ENCODE measurements around the gene YJEFN3. TPM values are rescaled to one million over a fixed set of nuclear protein-coding genes. Genes with fewer than 3 reads are reported as not detected.

The YJEFN3 gene
- total RNA-seq, 1 donor from 2014 or later: 21.6 TPM

DNA sequence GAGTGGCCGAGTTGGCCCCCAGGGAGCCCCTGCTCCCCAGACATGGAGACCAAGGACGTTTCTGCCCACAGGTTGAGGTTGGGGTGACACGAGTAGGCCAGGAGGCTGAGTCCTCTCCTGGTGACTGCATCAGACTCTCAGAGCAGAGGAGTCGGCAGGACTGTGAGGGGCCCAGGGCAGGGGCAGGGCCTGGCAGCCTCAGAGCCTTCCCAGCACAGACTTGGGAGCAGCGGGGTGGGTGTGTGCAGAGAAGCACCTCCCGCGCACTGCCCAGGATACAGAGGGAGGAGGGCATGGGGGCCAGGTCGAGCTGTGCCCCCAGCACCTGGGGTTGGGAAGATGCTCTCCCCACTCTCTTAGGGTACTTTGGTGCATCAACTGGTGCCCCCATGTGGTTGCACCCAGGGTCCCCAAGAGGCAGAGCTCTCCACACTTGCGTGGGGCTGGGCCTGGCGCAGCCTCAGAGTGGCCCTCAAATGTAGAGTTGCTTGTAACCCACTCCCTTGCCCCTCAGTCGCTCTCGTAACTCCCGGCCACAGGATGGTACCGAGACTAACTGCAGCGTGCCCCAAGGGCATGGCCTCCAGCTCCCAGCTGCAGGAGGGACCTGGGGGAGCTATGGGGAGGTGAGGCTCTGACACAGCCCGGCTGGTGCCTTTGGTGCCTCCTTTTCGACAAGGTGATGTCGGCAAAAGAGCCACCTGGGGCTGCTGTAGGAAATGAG is 29.3 kb upstream of the YJEFN3 start:
- Mint-ChIP-seq H3K4me1 (ENCODE audit: low read depth, unreplicated experiment) (no peaks in the 10 kb centered on the region), H3K9me3 (ENCODE audit: unreplicated experiment) (peaks cover 21% of the 10 kb centered on the region), H3K27ac (ENCODE audit: unreplicated experiment) (no peak overlapping the region), H3K36me3 (ENCODE audit: unreplicated experiment) (no peaks in the 10 kb centered on the region), H3K27me3 (ENCODE audit: unreplicated experiment) (peaks cover 11% of the 10 kb centered on the region), H3K4me3 (ENCODE audit: unreplicated experiment) (no peak overlapping the region)
- no peak for TF ChIP-seq CTCF (IDR thresholded peaks at IDR 0.05; ENCODE audit: partially characterized antibody, unreplicated experiment)
- DNase-seq: no peak

GRCh38 chr19:19500975-19501644 is 27.6 kb upstream of the YJEFN3 start:
- no peak for DNase-seq
- H3K9me3 Mint-ChIP-seq (ENCODE audit: unreplicated experiment): peaks cover 21% of the 10 kb centered on the region
- H3K4me1 Mint-ChIP-seq (ENCODE audit: low read depth, unreplicated experiment): no peaks in the 10 kb centered on the region
- H3K27ac Mint-ChIP-seq (ENCODE audit: unreplicated experiment): no peak overlapping the region
- no peaks in the 10 kb centered on the region for H3K36me3 Mint-ChIP-seq (ENCODE audit: unreplicated experiment)
- no peak for TF ChIP-seq CTCF (IDR thresholded peaks at IDR 0.05; ENCODE audit: partially characterized antibody, unreplicated experiment)
- no peak overlapping the region for H3K4me3 Mint-ChIP-seq (ENCODE audit: unreplicated experiment)
- peaks cover 11% of the 10 kb centered on the region for H3K27me3 Mint-ChIP-seq (ENCODE audit: unreplicated experiment)

- H3K4me3 Mint-ChIP-seq (ENCODE audit: unreplicated experiment): no peak overlapping the region
- peaks cover 15% of the 10 kb centered on the region for H3K27me3 Mint-ChIP-seq (ENCODE audit: unreplicated experiment)
- TF ChIP-seq CTCF (IDR thresholded peaks at IDR 0.05; ENCODE audit: partially characterized antibody, unreplicated experiment): no peak
- no peaks in the 10 kb centered on the region for H3K4me1 Mint-ChIP-seq (ENCODE audit: low read depth, unreplicated experiment)
- H3K27ac Mint-ChIP-seq (ENCODE audit: unreplicated experiment): no peak overlapping the region
- no peak for DNase-seq
- peaks cover 24% of the 10 kb centered on the region for H3K9me3 Mint-ChIP-seq (ENCODE audit: unreplicated experiment)
- no peaks in the 10 kb centered on the region for H3K36me3 Mint-ChIP-seq (ENCODE audit: unreplicated experiment)
Observed at GRCh38 chr19:19501798-19502197, 26.9 kb upstream of the YJEFN3 start.

GRCh38 chr19:19502281-19502680 is 26.4 kb upstream of the YJEFN3 start:
- Mint-ChIP-seq H3K4me1 (ENCODE audit: low read depth, unreplicated experiment) (no peaks in the 10 kb centered on the region), H3K27me3 (ENCODE audit: unreplicated experiment) (peaks cover 14% of the 10 kb centered on the region), H3K4me3 (ENCODE audit: unreplicated experiment) (no peak overlapping the region), H3K36me3 (ENCODE audit: unreplicated experiment) (no peaks in the 10 kb centered on the region), H3K27ac (ENCODE audit: unreplicated experiment) (no peak overlapping the region), H3K9me3 (ENCODE audit: unreplicated experiment) (peaks cover 24% of the 10 kb centered on the region)
- no peak for TF ChIP-seq CTCF (IDR thresholded peaks at IDR 0.05; ENCODE audit: partially characterized antibody, unreplicated experiment)
- DNase-seq: no peak

Data from glutamatergic neuron (in vitro differentiated cells).